MM.1S (cell line): Measurements from ENCODE around the gene FBXO42.

Experiments used
- CTCF ChIP-seq: fragments of 300-600 bp; sonication (generic); IDR thresholded peaks from 2 replicates; pipeline ENCODE4 v1.5.1; 2016; ENCODE audit warnings: antibody characterized with exemption, low read length, mixed read lengths
- EZH2 ChIP-seq: fragments of 300-600 bp; sonication (generic); optimal IDR thresholded peaks from 2 replicates; pipeline ENCODE3; 2017; ENCODE audit warnings: low read depth, mild to moderate bottlenecking, antibody characterized with exemption, low read length, mixed read lengths
- EZH2phosphoT487 ChIP-seq: fragments of 300-600 bp; sonication (generic); IDR thresholded peaks from 2 replicates; pipeline ENCODE4 v1.6.1; 2018; ENCODE audit warnings: antibody characterized with exemption, low read length

DNA sequence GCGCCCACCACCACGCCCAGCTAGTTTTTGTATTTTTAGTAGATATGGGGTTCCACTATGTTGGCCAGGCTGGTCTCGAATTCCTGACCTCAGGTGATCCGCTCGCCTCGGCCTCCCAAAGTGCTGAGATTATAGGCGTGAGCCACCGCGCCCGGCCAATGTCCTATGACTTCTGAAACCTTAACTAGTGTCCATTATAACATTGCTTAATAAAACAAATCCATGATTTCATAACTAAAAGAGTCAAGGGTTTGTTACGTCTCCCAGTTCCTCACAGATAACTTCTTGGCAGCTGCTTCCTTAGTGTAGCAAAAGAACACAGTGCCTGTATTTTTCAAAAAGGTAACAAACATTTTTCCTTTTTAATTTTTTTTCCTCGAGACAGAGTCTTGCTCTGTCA, 53.6 kb downstream of the FBXO42 start:
- TF ChIP-seq CTCF (no peak), EZH2phosphoT487 (no peak), EZH2 (no peak)
